Omental fat pad (tissue), 4 donors: ENCODE measurements around the gene TLK1. TPM values are rescaled to one million over a fixed set of nuclear protein-coding genes. Genes with fewer than 3 reads are reported as not detected.

Experiments used
- ATAC-seq: fragments of 150-250 bp; one replicate; pipeline ENCODE4 v1.9.1; 2016; ENCODE audit warnings: mild to moderate bottlenecking, moderate library complexity; ENCODE audit not compliant: low FRiP score
- DNase-seq: peaks from one replicate; pipeline ENCODE4 v3.0.0-alpha.2; 2019; ENCODE audit warnings: low spot score
- CTCF ChIP-seq, 3 donors: fragments of 450-650 bp; IDR thresholded peaks; one replicate each; pipeline ENCODE4 v1.5.1; 2016 to 2017; ENCODE audit warnings: antibody characterized with exemption in 3 of 3, mild to moderate bottlenecking in 3 of 3, moderate library complexity in 2 of 3
- total RNA-seq, 4 donors: library from RNA; depleted of rRNA; stranded (reverse); fragments of >200 nt; gene quantifications; one replicate each; pipeline ENCODE4 v1.1.0, GENCODE V29; 2016

The TLK1 gene
- total RNA-seq, 4 donors from 2014 or later = 18.1 to 34.1 (median 27.3) TPM

DNA sequence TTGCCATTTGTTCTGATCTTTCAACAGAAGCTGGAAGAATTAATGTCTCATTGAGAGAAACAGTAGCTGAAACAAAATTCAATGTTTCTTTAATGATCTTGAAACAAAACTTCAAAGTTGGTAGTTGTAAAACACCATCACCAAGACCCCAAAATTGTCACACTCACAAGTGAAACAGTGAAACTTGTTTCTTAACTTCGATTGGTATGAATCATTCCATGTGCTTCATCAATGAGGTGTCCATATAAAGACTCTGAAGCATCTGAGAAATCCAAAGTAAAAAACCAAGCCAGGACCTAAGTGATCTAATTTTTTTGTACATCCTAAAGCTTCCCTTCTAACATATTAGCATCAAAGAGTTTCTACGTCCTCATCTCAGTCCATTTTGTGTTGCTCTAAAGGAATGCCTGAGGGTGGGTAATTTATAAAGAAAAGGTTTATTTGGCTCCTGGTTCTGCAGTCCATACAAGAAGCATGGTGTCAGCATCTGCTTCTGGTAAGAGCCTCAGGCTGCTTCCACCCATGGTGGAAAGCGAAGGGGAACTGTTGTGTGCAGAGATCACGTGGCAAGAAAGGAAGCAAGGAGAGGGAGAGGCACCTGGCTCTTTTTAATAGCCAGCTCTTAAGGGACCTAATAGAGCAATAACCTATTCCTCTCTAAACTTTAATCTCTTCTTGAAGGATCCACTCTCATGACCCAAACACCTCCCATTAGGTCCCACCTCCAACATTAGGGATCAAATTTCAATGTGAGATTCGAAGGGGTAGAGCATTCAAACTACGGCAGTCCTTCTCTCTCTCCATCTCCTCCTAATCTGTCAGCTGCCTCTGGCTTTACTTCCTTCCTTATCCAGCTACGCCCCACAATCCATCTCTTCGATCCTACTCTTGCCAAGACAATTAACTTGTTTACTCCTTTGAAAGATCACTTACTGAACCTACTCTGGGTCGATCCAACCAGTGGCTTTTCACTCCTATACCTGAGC is 20.7 kb upstream of the TLK1 start:
- no peak for DNase-seq
- no peak for ATAC-seq
- TF ChIP-seq CTCF (IDR thresholded peaks at IDR 0.05) = no peak

DNA sequence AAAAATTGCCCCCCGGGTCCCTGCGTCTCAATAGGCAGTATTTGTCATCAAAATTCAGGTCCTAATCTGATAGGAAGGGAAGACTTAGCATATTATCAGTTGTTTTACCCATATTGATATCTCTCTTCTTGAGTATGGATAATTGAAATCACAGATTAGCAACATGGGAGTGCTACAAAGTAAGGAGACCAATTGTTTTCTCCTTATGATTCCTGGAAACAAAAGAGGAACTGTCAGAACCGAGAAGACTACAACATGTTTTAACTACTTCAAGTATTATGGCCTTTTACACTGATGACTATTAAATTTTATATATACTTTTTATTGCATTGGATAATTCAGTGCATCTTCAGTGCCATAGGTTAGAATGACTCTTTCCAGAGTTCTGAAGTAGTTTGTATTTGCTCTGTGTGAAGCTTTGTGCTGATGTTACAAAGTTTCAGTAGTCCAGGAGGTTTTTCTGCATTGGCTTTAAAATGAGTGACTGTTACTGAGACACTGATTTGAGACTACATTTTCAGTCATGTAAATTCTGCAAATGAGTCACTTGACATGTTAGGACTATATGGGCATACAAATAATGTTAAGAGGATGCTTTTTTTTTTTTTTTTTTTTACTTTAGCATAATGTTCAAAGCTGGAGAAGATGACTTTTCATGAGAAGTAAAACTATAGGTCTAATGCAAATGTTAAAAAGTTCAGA is 19.7 kb upstream of the TLK1 start:
- DNase-seq (no peak), ATAC-seq (no peak)
- no peak for TF ChIP-seq CTCF (IDR thresholded peaks at IDR 0.05)

DNA sequence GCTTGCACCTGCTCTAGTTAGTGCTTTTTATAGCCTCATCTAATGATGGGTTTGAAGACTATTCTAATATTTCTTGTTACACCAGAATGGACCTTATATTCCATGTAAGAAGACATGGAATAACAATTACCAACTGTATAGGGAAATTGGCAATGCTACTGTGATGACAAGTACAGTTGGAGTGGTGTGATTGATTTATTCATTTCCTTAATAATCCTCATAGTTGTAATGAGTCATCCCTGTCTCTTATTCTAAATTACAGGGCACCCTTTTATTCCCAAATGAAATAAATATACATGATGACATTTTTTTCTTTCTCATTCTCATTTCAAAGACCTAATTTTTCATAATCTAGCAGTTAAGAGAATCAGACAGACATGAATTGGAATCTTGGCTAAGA is 18.3 kb upstream of the TLK1 start:
- no peak for TF ChIP-seq CTCF (IDR thresholded peaks at IDR 0.05)
- no peak for ATAC-seq
- DNase-seq = no peak

DNA sequence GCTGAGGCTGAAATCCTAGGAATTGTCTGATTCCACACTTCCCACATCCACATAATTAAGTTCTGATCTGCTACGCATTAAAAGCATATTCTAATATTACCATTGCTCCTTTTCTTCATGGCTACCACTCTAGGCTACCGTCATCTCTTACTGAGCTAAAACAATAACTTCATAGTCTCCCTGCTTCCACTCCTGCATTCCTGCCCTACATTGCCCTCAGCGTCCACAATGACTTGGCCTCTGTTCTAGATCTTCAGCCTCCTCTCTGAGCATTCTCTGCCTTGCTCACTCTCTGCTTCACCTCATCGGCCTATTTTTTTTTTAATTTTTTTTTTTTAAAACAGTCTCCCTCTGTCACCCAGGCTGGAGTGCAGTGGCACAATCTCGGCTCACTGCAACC is 15.8 kb upstream of the TLK1 start:
- ATAC-seq (no peak), DNase-seq (no peak)
- TF ChIP-seq CTCF (IDR thresholded peaks at IDR 0.05) = no peak

- DNase-seq (no peak), ATAC-seq (no peak)
- TF ChIP-seq CTCF (IDR thresholded peaks at IDR 0.05) = no peak
Observed at GRCh38 chr2:171174075-171174474, 13.4 kb upstream of the TLK1 start.

GRCh38 chr2:171173087-171173486 is 12.4 kb upstream of the TLK1 start:
- DNase-seq (no peak), ATAC-seq (no peak)
- no peak for TF ChIP-seq CTCF (IDR thresholded peaks at IDR 0.05)
